Prostate gland (tissue), 2 donors: ENCODE measurements around the gene RABEP2.

Experiments used
- CTCF ChIP-seq, 4 experiments: fragments of 200-600 bp in 2 of 4; fragments of 450-650 bp in 2 of 4; sonication (generic) in 2 of 4; IDR thresholded peaks; 1 replicate in 3 of 4; 2 replicates in 1 of 4; pipeline ENCODE4 v1.5.1; 2016 to 2019; ENCODE audit warnings: antibody characterized with exemption in 4 of 4, mild to moderate bottlenecking in 2 of 4, moderate library complexity in 2 of 4
- POLR2A ChIP-seq: fragments of 450-650 bp; IDR thresholded peaks from one replicate; pipeline ENCODE4 v1.6.1; 2016; ENCODE audit warnings: antibody characterized with exemption, mild to moderate bottlenecking
- POLR2AphosphoS5 ChIP-seq: sonication (generic); formaldehyde crosslinking; IDR thresholded peaks from one replicate; pipeline ENCODE4 v1.6.1; 2017; ENCODE audit warnings: antibody characterized with exemption

- TF ChIP-seq POLR2A (no peak), CTCF (IDR thresholded peaks at IDR 0.05) (no peak), POLR2AphosphoS5 (no peak)
These were observed 12.5 kb downstream of the RABEP2 start for GRCh38 chr16:28912558-28912957.
